H9 (cell line): ENCODE data around the gene RAB31. TPM values are rescaled to one million over a fixed set of nuclear protein-coding genes. Genes with fewer than 3 reads are reported as not detected.

Experiments used
- DNase-seq: peaks from one replicate; pipeline ENCODE4 v3.0.0-alpha.2; 2017
- H2AFZ ChIP-seq: one replicate; pipeline ENCODE4 v1.6.1; 2013; ENCODE audit warnings: mild to moderate bottlenecking, low read length, control low read depth, moderate library complexity
- H2AK5ac ChIP-seq: 2 replicates; pipeline ENCODE4 v1.6.1; 2013; ENCODE audit warnings: low read length, control low read depth, mixed read lengths; ENCODE audit not compliant: insufficient read length
- H2BK120ac ChIP-seq: one replicate; pipeline ENCODE4 v1.6.1; 2013; ENCODE audit warnings: low read depth, mild to moderate bottlenecking, low read length, control low read depth, inconsistent platforms; ENCODE audit not compliant: poor library complexity, severe bottlenecking
- H2BK12ac ChIP-seq: 2 replicates; pipeline ENCODE4 v1.6.1; 2013; ENCODE audit warnings: low read length, control low read depth, mixed read lengths, low read depth; ENCODE audit not compliant: insufficient read length
- H2BK15ac ChIP-seq: 2 replicates; pipeline ENCODE4 v1.6.1; 2013; ENCODE audit warnings: low read depth, low read length, control low read depth
- H2BK20ac ChIP-seq: one replicate; pipeline ENCODE4 v1.6.1; 2013; ENCODE audit warnings: low read depth, mild to moderate bottlenecking, low read length, control low read depth, inconsistent platforms; ENCODE audit not compliant: poor library complexity, severe bottlenecking
- H2BK5ac ChIP-seq: 2 replicates; pipeline ENCODE4 v1.6.1; 2013; ENCODE audit warnings: low read length, control low read depth, mixed read lengths; ENCODE audit not compliant: insufficient read length
- H3K14ac ChIP-seq: 2 replicates; pipeline ENCODE4 v1.6.1; 2013; ENCODE audit warnings: low read length, control low read depth; ENCODE audit not compliant: insufficient read depth
- H3K18ac ChIP-seq: 2 replicates; pipeline ENCODE4 v1.6.1; 2013; ENCODE audit warnings: low read depth, mild to moderate bottlenecking, mixed read lengths, low read length, control low read depth; ENCODE audit not compliant: insufficient read length
- H3K23ac ChIP-seq: 2 replicates; pipeline ENCODE4 v1.6.1; 2013; ENCODE audit warnings: low read length, control low read depth, mixed read lengths, low read depth; ENCODE audit not compliant: insufficient read length
- H3K23me2 ChIP-seq: 2 replicates; pipeline ENCODE4 v1.6.1; 2013; ENCODE audit warnings: low read depth, mild to moderate bottlenecking, mixed read lengths, low read length, control low read depth; ENCODE audit not compliant: insufficient read length, poor library complexity, severe bottlenecking
- H3K27ac ChIP-seq: 2 replicates; pipeline ENCODE4 v1.5.1; 2013; ENCODE audit warnings: low read length, control low read depth, mixed read lengths, low read depth; ENCODE audit not compliant: insufficient read length
- H3K27me3 ChIP-seq: 2 replicates; pipeline ENCODE4 v1.6.1; 2013; ENCODE audit warnings: low read length, control low read depth, inconsistent platforms; ENCODE audit not compliant: insufficient read depth
- H3K4ac ChIP-seq: 2 replicates; pipeline ENCODE4 v1.6.1; 2013; ENCODE audit warnings: low read depth, mild to moderate bottlenecking, control low read depth, inconsistent platforms, low read length, moderate library complexity
- H3K4me1 ChIP-seq: 2 replicates; pipeline ENCODE4 v1.6.1; 2013; ENCODE audit warnings: low read length, control low read depth, inconsistent platforms; ENCODE audit not compliant: insufficient read depth
- H3K4me2 ChIP-seq: 2 replicates; pipeline ENCODE4 v1.6.1; 2013; ENCODE audit warnings: low read length, control low read depth, mixed read lengths; ENCODE audit not compliant: insufficient read length, insufficient read depth
- H3K56ac ChIP-seq: 2 replicates; pipeline ENCODE4 v1.6.1; 2013; ENCODE audit warnings: low read depth, mild to moderate bottlenecking, mixed read lengths, low read length, control low read depth; ENCODE audit not compliant: insufficient read length
- H3K79me1 ChIP-seq: 2 replicates; pipeline ENCODE4 v1.6.1; 2013; ENCODE audit warnings: low read depth, mild to moderate bottlenecking, moderate library complexity, low read length, control low read depth, inconsistent platforms; ENCODE audit not compliant: insufficient read depth, poor library complexity, severe bottlenecking
- H3K79me2 ChIP-seq: 2 replicates; pipeline ENCODE4 v1.6.1; 2013; ENCODE audit warnings: low read length, control low read depth, inconsistent platforms; ENCODE audit not compliant: insufficient read depth
- H3K9ac ChIP-seq: 2 replicates; pipeline ENCODE4 v1.6.1; 2013; ENCODE audit warnings: low read length, control low read depth, mixed read lengths; ENCODE audit not compliant: insufficient read length; ENCODE audit errors: extremely low read depth
- H3K9me3 ChIP-seq: one replicate; pipeline ENCODE4 v1.6.1; 2013; ENCODE audit warnings: low read depth, low read length, inconsistent platforms; ENCODE audit not compliant: control insufficient read depth
- H3T11ph ChIP-seq: one replicate; pipeline ENCODE4 v1.6.1; 2013; ENCODE audit warnings: mild to moderate bottlenecking, low read length, control low read depth, inconsistent platforms
- H4K20me1 ChIP-seq: one replicate; pipeline ENCODE4 v1.6.1; 2013; ENCODE audit not compliant: control insufficient read depth, insufficient read length, insufficient read depth
- H4K5ac ChIP-seq: 2 replicates; pipeline ENCODE4 v1.6.1; 2013; ENCODE audit warnings: low read depth, mild to moderate bottlenecking, mixed read lengths, low read length, control low read depth; ENCODE audit not compliant: insufficient read length
- H4K8ac ChIP-seq: replicated peaks from 2 replicates; pipeline ENCODE4 v1.6.1; 2013; ENCODE audit warnings: low read length, control low read depth, mixed read lengths, low read depth; ENCODE audit not compliant: insufficient read length
- H4K91ac ChIP-seq: 2 replicates; pipeline ENCODE4 v1.6.1; 2013; ENCODE audit warnings: low read depth, mild to moderate bottlenecking, moderate library complexity, mixed read lengths, low read length, control low read depth; ENCODE audit not compliant: insufficient read length
- H3K27ac Mint-ChIP-seq, 3 experiments: 2 replicates in 2 of 3; 3 replicates in 1 of 3; pipeline ENCODE4 v1.8.0; 2020 to 2021; ENCODE audit warnings: mixed read lengths in 3 of 3, mild to moderate bottlenecking in 1 of 3, moderate library complexity in 1 of 3
- H3K27me3 Mint-ChIP-seq: 2 replicates; pipeline ENCODE4 v1.8.0; 2021; ENCODE audit warnings: low read depth, mild to moderate bottlenecking, moderate library complexity, mixed read lengths
- H3K36me3 Mint-ChIP-seq, 3 experiments: 2 replicates in 2 of 3; 3 replicates in 1 of 3; pipeline ENCODE4 v1.8.0; 2020 to 2021; ENCODE audit warnings: low read depth in 3 of 3, mixed read lengths in 3 of 3; ENCODE audit not compliant: insufficient read depth in 1 of 3
- H3K4me1 Mint-ChIP-seq, 2 experiments: 2 replicates each; pipeline ENCODE4 v1.8.0; 2020; ENCODE audit warnings: mixed read lengths in 2 of 2
- H3K4me3 Mint-ChIP-seq, 2 experiments: 2 replicates in 1 of 2; 3 replicates in 1 of 2; pipeline ENCODE4 v1.8.0; 2020 to 2021; ENCODE audit warnings: mild to moderate bottlenecking in 2 of 2, mixed read lengths in 2 of 2, moderate library complexity in 1 of 2
- H3K9me3 Mint-ChIP-seq, 2 experiments: 2 replicates in 1 of 2; 3 replicates in 1 of 2; pipeline ENCODE4 v1.8.0; 2020; ENCODE audit warnings: mild to moderate bottlenecking in 2 of 2, mixed read lengths in 2 of 2, moderate library complexity in 1 of 2
- WGBS: extraction: QIAGEN DNeasy Blood & Tissue Kit; methylation state at CpG from one replicate; pipeline ENCODE4 v1.1.7; 2013; ENCODE audit warnings: missing lambda C conversion rate, low lambda C conversion rate, mixed read lengths; ENCODE audit not compliant: insufficient read length; ENCODE audit errors: extremely low coverage; 5-methylcytosine and 5-hydroxymethylcytosine counted together
- total RNA-seq: library from RNA; stranded (reverse); gene quantifications from 2 replicates; pipeline ENCODE4 v1.2.1, GENCODE V29; 2021
- TF ChIP-seq, protein P1 (sequence below): fragments of 200-600 bp; sonication (generic); conservative IDR thresholded peaks from 3 replicates; pipeline ENCODE4 v1.8.0; 2021; ENCODE audit warnings: antibody characterized with exemption, mild to moderate bottlenecking

RAB31 gene
- total RNA-seq, 1 experiment from 2014 or later: 22.4 TPM

- H3K56ac ChIP-seq: no peak overlapping the region
- no peak overlapping the region for H4K91ac ChIP-seq
- H3K9me3 ChIP-seq: no peaks in the 10 kb centered on the region
- H3K79me1 ChIP-seq: no peaks in the 10 kb centered on the region
- DNase-seq: no peak
- H3K79me2 ChIP-seq: no peaks in the 10 kb centered on the region
- no peak overlapping the region; a peak in 1 of 7 replicates for H3K27ac Mint-ChIP-seq
- TF ChIP-seq, protein P1, sequence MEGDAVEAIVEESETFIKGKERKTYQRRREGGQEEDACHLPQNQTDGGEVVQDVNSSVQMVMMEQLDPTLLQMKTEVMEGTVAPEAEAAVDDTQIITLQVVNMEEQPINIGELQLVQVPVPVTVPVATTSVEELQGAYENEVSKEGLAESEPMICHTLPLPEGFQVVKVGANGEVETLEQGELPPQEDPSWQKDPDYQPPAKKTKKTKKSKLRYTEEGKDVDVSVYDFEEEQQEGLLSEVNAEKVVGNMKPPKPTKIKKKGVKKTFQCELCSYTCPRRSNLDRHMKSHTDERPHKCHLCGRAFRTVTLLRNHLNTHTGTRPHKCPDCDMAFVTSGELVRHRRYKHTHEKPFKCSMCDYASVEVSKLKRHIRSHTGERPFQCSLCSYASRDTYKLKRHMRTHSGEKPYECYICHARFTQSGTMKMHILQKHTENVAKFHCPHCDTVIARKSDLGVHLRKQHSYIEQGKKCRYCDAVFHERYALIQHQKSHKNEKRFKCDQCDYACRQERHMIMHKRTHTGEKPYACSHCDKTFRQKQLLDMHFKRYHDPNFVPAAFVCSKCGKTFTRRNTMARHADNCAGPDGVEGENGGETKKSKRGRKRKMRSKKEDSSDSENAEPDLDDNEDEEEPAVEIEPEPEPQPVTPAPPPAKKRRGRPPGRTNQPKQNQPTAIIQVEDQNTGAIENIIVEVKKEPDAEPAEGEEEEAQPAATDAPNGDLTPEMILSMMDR: no peak
- H4K8ac ChIP-seq: no peak overlapping the region
- no peak overlapping the region for H4K5ac ChIP-seq
- H3K14ac ChIP-seq: no peak overlapping the region
- no peaks in the 10 kb centered on the region for H3K36me3 Mint-ChIP-seq
- H3K27ac ChIP-seq: no peak overlapping the region
- no peaks in the 10 kb centered on the region for H4K20me1 ChIP-seq
- H3K9ac ChIP-seq: no peak overlapping the region
- H2AFZ ChIP-seq: no peak overlapping the region
- no peak overlapping the region for H3K4me3 Mint-ChIP-seq
- no peaks in the 10 kb centered on the region for H3K27me3 Mint-ChIP-seq
- H3K4me1 Mint-ChIP-seq: peaks cover 9 to 14% of the 10 kb centered on the region in 2 experiments; a peak in 3 of 4 replicates
- H3K18ac ChIP-seq: no peak overlapping the region
- H2BK12ac ChIP-seq: no peak overlapping the region
- H3K23me2 ChIP-seq: no peaks in the 10 kb centered on the region
- no peak overlapping the region for H3K4me2 ChIP-seq
- no peak overlapping the region for H2BK15ac ChIP-seq
- H3K4ac ChIP-seq: no peak overlapping the region
- H2BK20ac ChIP-seq: no peak overlapping the region
- no peak overlapping the region for H3K23ac ChIP-seq
- no peak overlapping the region for H3T11ph ChIP-seq
- H3K4me1 ChIP-seq: no peaks in the 10 kb centered on the region
- no CpG with 5 or more reads among the region's 9 CpGs for WGBS
- no peak overlapping the region for H2AK5ac ChIP-seq
- no peak overlapping the region for H2BK120ac ChIP-seq
- H2BK5ac ChIP-seq: no peak overlapping the region
- H3K27me3 ChIP-seq: no peaks in the 10 kb centered on the region
- no peaks in the 10 kb centered on the region for H3K9me3 Mint-ChIP-seq
These were observed 169.0 kb downstream of the RAB31 start for GRCh38 chr18:9876867-9877654.
